ENCODE results near the gene ISOC1. TPM values are rescaled to one million over a fixed set of nuclear protein-coding genes. Genes with fewer than 3 reads are reported as not detected.

Gene ISOC1
- total and polyA plus RNA-seq, 12 donors = 30.4 to 102 (median 78.9) TPM

DNA sequence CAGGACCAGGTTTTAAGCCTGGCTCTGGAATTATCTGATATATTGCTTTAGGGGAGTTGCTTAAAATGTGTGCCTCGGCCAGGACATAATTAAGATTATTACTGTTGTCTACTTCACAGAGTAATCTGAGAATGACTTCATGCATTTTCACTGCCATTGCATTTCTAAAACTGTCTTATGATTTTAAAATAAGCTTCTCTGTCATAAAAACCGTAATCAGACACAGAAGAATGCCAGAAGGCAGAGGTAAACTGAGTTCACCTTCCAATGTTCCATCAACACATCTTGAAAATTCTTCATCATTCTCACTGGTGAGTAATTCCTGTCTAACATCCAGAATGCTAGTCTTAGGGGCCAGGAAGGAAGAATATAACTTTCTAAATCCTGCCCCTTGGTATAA is 47.1 kb downstream of the ISOC1 start:
- TF ChIP-seq, protein P1, sequence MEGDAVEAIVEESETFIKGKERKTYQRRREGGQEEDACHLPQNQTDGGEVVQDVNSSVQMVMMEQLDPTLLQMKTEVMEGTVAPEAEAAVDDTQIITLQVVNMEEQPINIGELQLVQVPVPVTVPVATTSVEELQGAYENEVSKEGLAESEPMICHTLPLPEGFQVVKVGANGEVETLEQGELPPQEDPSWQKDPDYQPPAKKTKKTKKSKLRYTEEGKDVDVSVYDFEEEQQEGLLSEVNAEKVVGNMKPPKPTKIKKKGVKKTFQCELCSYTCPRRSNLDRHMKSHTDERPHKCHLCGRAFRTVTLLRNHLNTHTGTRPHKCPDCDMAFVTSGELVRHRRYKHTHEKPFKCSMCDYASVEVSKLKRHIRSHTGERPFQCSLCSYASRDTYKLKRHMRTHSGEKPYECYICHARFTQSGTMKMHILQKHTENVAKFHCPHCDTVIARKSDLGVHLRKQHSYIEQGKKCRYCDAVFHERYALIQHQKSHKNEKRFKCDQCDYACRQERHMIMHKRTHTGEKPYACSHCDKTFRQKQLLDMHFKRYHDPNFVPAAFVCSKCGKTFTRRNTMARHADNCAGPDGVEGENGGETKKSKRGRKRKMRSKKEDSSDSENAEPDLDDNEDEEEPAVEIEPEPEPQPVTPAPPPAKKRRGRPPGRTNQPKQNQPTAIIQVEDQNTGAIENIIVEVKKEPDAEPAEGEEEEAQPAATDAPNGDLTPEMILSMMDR (IDR thresholded peaks at IDR 0.05) = no peak
- 59 to 64% methylated on average over 2 of the region's 2 CpGs for WGBS, 2 donors
- Histone ChIP-seq H3K27ac (no peak overlapping the region), H3K36me3 (no peaks in the 10 kb centered on the region), H3K27me3 (no peaks in the 10 kb centered on the region), H3K4me1 (peaks cover 0 to 8% (median 0%) of the 10 kb centered on the region in 9 donors), H3K9me3 (peaks cover 0 to 9% (median 0%) of the 10 kb centered on the region in 11 donors), H3K4me3 (no peak overlapping the region)
- no peak for DNase-seq
- intact Hi-C loops (cut with DNase I) = no loop called here
- no peak for ATAC-seq

DNA sequence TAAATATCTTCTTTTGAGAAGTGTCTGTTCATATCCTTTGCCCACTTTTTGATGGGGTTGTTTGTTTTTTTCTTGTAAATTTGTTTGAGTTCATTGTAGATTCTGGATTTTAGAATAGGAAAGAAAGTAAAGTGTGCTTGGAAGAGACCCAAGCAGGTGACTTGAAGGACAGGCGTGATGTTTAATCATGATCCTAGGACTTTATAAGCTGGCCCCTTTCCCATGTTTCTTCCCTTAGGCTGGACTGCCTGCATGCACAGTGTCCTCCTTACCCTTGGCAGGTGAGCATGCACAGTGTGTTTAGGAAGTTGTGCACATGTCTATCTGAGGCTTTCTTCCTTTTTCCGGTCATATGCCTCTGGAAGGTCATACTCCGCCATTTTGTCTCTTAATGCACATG is 61.3 kb downstream of the ISOC1 start:
- ATAC-seq (no peak), DNase-seq (no peak)
- Histone ChIP-seq H3K27me3 (no peaks in the 10 kb centered on the region), H3K4me3 (no peak overlapping the region), H3K4me1 (no peaks in the 10 kb centered on the region), H3K36me3 (no peaks in the 10 kb centered on the region), H3K27ac (no peak overlapping the region), H3K9me3 (peaks cover 0 to 27% (median under 1%) of the 10 kb centered on the region in 11 donors)
- TF ChIP-seq, protein P1 (IDR thresholded peaks at IDR 0.05) = no peak
- intact Hi-C loops (cut with DNase I) = no loop called here
- WGBS, 2 donors = 95 to 96% methylated on average over 3 of the region's 3 CpGs

DNA sequence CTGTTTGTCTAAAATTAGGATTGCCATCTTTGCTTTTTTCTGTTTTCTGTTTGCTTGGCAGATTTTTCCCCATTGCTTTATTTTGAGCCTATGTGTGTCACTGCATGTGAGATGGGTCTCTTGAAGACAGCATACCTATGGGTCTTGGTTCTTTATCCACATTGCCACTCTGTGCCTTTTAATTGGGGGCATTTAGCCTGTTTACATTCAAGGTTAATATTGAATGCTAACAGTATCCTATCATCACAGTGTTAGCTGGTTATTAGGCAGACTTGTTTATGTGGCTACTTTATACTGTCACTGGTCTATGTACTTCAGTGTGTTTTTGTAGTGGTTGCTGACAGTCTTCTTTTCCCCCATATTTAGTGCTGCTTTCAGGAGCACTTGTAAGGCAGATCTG is 67.3 kb downstream of the ISOC1 start:
- peaks cover 0 to 49% (median 12%) of the 10 kb centered on the region in 11 donors for H3K9me3 ChIP-seq
- ATAC-seq = no peak
- intact Hi-C loops (cut with DNase I) = loop anchor here in 1 of 10 donors (10.0 kb wide), 1 partner anchor 613 kb away; no protein-coding TSS in a partner anchor
- H3K4me1 ChIP-seq = no peaks in the 10 kb centered on the region
- H3K27ac ChIP-seq = no peak overlapping the region
- TF ChIP-seq, protein P1 (IDR thresholded peaks at IDR 0.05) = no peak
- no peak for DNase-seq
- no peaks in the 10 kb centered on the region for H3K27me3 ChIP-seq
- no peaks in the 10 kb centered on the region for H3K36me3 ChIP-seq
- H3K4me3 ChIP-seq = no peak overlapping the region

Small RNAs within 50 kb of the gene (microRNA-seq; reads per million reads assigned to microRNA genes)
- gene MIR4633 = 0.60 to 2.0 reads per million in 2 donors

Other genes with a start within 250 kb of the ISOC1 start
- 100 to 1,000 TPM in 1 of 10 donors, 10 to 100 TPM in 9; 36.5 to 125 (median 61.4) TPM for gene SLC27A6, start 129.3 kb upstream of the ISOC1 start, total RNA-seq
- 10 to 100 TPM; 11.0 to 26.3 TPM for gene SLC27A6, start 129.3 kb upstream of the ISOC1 start, polyA plus RNA-seq